GM21423 (cell line): Measurements from ENCODE around the gene COL8A2.

ENCODE experiments used
- ATAC-seq: cut with Tn5 transposase; IDR thresholded peaks from one replicate; pipeline ENCODE4 v1.9.1; 2021; ENCODE audit warnings: mild to moderate bottlenecking, moderate library complexity; ENCODE audit not compliant: unreplicated experiment

Gene COL8A2

GRCh38 chr1:36157973-36158826 is 33.2 kb upstream of the COL8A2 start:
- ATAC-seq, result no peak

- no peak for ATAC-seq
Observed at GRCh38 chr1:36157115-36157903, 32.3 kb upstream of the COL8A2 start.

- peak; percentile 14 for ATAC-seq
Observed at GRCh38 chr1:36156329-36157114, 31.5 kb upstream of the COL8A2 start.

DNA sequence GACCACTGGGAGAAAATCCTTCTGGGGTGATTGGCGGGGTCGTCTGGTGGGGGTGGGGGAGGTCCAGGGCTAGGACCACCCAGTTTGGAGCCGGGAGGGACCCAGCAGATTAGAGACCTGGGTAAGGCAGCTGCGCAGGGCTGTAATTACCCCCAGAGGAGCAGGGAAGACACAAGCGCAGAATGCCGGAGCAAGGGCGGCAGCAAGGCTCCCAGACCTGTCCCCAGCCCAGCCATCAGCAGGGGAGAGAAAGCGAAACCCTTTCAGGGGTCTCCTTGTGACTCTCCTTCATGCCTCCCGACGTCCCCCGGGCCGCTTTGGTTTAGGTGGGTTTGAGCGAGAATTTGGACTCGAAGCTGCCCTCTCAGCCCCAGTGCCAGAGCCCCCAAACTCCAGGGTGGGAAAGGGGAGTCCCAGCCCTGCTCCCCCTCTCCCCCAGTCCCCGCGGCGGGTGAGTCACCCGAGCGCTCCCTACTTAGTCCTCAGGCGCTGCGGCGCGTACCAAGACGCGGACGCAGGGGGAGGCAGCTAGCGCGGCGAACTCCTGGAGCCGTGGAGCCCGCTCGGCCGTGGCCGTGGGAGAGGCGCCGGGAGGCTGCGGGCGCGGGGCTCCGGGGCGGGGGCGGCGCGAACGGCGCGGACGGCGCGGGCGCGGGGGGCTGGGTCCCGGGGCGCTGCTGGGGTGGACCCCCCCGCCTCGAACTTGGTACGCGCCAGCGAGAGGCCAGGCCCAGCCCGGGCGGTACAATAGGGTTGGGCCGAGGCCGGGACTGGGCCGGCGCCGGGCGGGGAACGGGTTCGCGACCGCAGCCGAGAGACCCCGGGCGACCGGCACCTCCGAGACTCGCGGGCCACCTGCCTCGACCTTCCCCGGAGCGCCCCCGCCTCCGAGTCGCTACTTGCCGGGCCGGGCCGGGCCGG is 30.6 kb upstream of the COL8A2 start, which contains the start of gene MAP7D1:
MAP7D1 (plus strand) TSS at position 753 of the 921 bp plus-strand sequence. CDS start 258 bp downstream, outside the sequence.
- ATAC-seq, result peak; percentile 47

- no peak for ATAC-seq
Observed at GRCh38 chr1:36154765-36155407, 29.9 kb upstream of the COL8A2 start.

- ATAC-seq, result no peak
Observed at GRCh38 chr1:36154335-36154734, 29.3 kb upstream of the COL8A2 start.

DNA sequence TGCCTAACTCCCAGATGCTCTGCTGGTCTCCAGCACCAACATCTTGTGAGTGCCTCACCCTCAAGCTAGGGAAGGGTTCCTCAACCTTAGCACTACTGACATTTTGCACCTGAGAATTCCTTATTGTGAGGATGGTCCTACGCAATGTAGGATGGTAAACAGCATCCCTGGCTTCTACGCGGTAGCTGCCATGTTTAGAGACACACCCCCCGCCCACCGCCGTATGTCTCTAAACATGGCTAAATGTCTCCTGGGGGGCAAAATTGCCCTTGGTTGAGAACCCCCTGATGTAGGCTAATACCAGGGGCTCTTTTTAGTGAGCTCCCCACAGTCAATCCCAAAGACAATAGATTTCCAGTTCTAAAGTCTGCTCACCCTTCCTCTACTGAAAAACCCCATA is 28.5 kb upstream of the COL8A2 start:
- ATAC-seq, result no peak

DNA sequence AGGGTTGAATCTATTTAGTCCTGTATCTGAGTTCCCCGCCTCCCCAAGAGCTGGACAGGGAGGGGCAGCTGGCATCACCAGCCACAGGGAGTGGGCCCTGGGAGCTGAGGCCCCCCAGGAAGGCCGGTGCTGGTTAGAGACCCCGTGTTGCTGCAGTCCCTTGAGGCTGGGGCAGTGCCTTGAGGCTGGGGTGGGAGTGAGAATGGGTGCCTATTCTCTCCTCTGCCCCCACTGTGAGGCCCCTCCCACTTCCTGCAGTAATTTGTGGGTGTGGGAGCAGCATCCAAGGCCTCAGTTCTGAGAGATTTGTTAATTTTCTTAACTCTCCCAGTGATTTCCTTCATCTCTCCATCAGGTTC is 26.8 kb upstream of the COL8A2 start:
- no peak for ATAC-seq

GRCh38 chr1:36151134-36151844 is 26.3 kb upstream of the COL8A2 start:
- no peak for ATAC-seq

GRCh38 chr1:36150296-36151133 is 25.5 kb upstream of the COL8A2 start:
- ATAC-seq, result peak; percentile 54

DNA sequence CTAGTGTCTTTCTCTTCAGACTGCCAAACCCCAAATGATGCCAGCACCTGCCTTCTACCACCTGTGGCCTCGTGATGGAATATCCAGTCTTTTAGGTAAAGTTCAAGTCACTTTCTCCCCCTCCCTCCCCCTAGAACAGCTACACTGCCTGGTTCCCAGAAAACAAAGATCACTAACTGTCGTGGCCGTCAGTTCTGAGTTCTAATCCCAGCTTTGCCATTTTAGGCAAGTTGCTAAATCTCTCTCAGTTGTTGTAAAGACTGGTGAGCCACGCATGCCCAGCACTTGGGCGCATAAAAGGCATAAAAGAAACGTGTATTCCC is 24.9 kb upstream of the COL8A2 start:
- no peak for ATAC-seq

DNA sequence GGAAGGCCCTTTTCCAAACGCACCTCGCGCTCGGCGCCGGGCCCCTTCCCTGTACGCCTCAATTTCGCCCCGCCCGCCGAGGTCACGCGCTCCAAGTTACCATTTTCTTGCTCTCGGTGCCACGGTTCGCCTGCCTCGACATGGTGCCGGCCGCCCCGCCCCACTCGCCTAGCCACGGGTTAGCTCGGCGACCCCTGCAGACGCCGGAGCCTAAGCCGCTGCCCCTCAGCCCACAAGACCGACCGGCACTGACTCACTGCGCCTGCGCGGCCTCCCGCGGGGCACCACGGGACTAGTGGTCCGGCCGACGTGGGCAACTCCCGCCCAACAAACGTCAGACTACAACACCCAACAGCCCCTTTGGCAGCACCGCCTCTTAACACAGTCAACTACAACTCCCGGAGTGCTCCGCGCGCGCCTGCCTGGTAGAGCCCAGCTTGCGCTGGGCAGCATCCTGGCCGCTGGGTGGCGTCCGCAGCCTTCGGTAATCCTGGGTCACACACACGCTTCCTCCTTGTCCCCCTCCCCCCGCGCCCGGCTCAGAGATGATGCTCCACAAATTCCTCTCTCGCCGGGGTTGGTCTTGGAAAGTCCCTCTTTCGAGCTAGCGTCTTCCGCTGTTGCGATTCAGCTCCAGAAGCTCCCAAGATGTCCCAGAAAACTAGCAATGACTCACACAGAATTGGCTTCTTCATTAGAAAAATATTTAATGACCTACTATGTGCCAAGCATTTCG is 24.4 kb upstream of the COL8A2 start, which contains the start of gene TRAPPC3:
TRAPPC3 (minus strand) TSS at position 250 of the 736 bp plus-strand sequence; CDS start at position 142, 108 bp downstream.
- peak; percentile 88 for ATAC-seq

DNA sequence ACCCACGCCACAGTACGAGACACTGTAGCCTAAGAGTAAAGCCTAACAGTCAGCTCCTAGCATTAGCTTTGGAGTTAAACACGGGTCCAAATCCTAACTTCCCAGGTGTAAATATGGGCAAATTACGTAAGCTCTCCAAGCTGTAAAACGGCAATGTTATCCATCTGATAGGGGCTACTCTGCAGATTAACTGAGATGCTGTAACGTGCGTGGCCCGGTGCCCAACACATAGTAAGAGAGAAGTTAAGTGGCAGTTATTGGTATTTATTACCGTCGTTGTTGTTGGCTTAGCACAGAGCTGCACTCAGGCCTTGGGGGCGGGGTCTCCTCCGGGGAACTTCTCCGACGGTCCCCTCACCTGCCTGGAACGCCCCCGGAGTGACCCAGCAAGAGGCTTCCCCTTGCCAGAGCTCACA is 23.8 kb upstream of the COL8A2 start:
- no peak for ATAC-seq

DNA sequence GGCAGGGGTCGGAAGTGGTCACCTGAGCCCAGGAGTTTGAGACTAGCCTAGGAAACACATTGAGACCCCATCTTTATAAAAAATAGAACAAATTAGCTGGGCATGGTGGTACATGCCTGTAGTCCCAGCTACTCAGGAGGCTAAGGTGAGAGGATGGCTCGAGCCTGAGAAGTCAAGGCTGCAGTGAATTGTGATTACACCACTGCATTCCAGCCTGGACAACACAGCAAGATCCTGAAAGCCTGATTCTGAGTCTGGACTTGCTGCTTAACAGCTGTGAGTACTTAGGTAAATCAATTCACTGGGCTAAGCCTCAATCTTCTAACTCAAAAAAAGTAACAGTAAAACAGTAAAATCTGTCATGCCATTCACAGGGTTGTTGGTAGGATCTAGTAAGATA is 19.4 kb upstream of the COL8A2 start:
- no peak for ATAC-seq

- no peak for ATAC-seq
Observed at GRCh38 chr1:36143424-36143823, 18.4 kb upstream of the COL8A2 start.

DNA sequence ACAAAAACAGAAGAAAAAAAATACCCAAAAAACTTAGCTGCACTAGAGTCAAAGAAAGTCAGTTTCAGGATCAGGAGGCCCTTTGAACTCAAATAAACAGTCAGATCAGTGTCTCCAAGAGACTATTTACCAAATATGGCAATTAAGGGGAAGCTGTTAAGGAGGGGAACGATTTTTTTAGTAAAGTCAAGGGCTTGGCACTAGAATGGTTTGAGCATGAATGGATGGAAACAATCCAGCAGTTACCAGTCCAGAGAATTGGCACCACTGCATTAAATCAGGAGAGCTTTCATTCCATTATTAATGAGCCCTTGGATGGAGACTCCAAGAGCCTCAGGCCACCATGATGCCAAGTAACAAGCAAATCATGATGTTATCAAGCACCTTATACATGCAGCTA is 17.1 kb upstream of the COL8A2 start:
- no peak for ATAC-seq

GRCh38 chr1:36139521-36139920 is 14.5 kb upstream of the COL8A2 start:
- ATAC-seq, result no peak
